ENCODE measurements around the gene C10orf90.

C10orf90 gene

DNA sequence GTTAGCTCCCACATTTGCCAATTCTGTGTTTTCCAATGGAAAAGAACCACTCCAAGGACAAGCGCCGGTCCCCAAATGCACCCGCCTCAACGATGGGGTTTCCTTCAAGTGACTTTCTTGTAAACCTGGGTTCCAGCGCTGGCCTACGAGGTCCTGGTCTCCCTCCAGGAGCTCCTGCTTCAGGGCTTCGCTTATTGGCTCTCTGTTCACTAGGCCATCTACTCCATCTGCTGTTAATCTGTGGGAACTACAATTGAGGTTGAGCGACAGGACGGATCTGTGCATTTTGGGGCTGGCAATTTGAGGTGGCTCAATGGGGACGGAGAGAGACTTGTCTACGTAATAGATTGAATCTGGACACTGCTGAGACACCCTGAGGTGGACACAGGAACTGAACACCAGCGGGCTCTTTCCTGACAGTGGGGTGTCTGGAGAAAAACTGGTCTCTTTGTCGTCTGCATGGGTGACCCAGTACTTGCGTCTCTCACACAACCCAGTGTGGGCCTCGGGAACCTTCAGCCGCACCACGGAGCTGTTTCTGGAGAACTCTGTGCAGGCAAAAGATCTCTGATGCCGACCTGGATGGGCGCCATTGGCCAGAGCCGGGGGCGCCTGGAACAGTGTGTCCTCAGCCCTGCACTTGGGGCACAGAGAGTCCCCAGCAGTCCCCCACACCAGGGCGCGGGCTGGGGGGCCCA is 166.3 kb downstream of the C10orf90 start:
- H3K36me3 ChIP-seq (ENCODE audit: control insufficient read depth, insufficient read depth, low read length) = no peaks in the 10 kb centered on the region
- no peak overlapping the region for H3K4me3 ChIP-seq (ENCODE audit: low read length)
- H3K4me1 ChIP-seq (ENCODE audit: control insufficient read depth, insufficient read depth, low read length) = no peaks in the 10 kb centered on the region
- no peak overlapping the region for H3K9ac ChIP-seq (ENCODE audit: low read length)
- no peaks in the 10 kb centered on the region for H3K9me3 ChIP-seq (ENCODE audit: control insufficient read depth, low read length)
- H3K27me3 ChIP-seq (ENCODE audit: control insufficient read depth, insufficient read depth, low read length) = no peaks in the 10 kb centered on the region

DNA sequence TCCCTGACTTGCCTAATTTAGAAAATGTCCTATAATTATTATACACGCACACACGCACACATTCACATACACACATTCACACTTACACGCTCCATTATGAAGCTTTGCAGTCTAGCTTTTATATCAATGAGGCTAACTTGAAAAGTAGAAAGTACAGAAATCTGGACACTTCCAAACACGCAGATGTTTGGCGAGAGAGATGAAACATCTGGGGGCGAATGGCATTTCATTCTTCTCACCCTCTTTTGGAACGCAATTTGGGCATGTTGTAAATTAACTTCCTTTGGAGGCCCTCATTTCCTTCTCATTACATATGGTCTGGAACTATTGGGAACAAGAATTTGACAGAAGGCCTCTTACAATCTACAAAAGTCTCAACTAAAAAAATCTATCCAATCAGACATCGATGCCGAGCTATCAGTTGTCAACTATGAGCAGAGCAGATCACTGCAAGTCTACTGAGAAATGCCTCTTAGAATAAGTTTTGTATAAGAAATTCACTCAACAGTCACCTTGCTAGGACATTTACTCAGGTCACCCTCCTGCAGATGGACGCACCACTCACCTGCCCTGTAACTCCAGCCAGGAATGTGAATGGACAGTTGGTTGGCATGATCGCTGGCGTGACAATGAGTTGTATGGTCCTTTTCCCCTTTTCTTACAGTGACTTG is 167.0 kb downstream of the C10orf90 start:
- H3K36me3 ChIP-seq (ENCODE audit: control insufficient read depth, insufficient read depth, low read length) = no peaks in the 10 kb centered on the region
- no peaks in the 10 kb centered on the region for H3K27me3 ChIP-seq (ENCODE audit: control insufficient read depth, insufficient read depth, low read length)
- no peak overlapping the region for H3K4me3 ChIP-seq (ENCODE audit: low read length)
- H3K9ac ChIP-seq (ENCODE audit: low read length) = no peak overlapping the region
- H3K4me1 ChIP-seq (ENCODE audit: control insufficient read depth, insufficient read depth, low read length) = no peaks in the 10 kb centered on the region
- no peaks in the 10 kb centered on the region for H3K9me3 ChIP-seq (ENCODE audit: control insufficient read depth, low read length)

DNA sequence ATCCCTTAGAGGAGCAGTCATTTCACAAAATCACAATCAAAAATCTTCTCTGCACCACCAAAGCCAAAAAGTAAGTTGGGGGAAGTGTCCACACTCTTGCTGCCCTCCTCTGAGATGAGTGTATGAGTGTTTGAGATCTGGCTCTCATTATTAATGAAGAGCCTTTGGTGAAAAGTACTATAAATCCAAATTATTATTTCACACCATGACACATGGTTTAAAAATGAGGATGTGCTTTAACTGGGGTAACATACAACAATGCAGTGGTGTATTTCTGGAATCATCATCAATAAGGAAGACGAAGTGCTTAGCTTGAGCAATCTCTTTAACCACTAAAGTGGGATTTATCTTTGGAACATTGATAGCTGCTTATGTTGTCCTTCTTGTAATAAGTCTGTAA is 168.1 kb downstream of the C10orf90 start:
- Histone ChIP-seq H3K4me1 (ENCODE audit: control insufficient read depth, insufficient read depth, low read length) (no peaks in the 10 kb centered on the region), H3K9ac (ENCODE audit: low read length) (no peak overlapping the region), H3K36me3 (ENCODE audit: control insufficient read depth, insufficient read depth, low read length) (no peaks in the 10 kb centered on the region), H3K27me3 (ENCODE audit: control insufficient read depth, insufficient read depth, low read length) (no peaks in the 10 kb centered on the region), H3K4me3 (ENCODE audit: low read length) (no peak overlapping the region), H3K9me3 (ENCODE audit: control insufficient read depth, low read length) (no peaks in the 10 kb centered on the region)

DNA sequence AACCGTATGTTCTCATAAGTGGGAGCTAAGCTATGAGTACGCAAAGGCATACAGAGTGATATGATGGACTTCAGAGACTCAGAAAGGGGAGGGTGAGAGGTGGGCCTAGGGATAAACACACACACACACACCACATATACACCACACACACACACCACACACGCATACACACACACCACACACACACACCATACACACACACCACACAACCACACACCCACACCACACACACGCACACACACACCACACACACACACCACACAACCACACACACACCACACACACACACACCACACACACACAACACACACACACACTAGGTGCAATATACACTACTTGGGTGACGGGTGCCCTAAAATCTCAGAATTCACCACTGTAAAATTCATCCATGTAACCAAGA is 168.7 kb downstream of the C10orf90 start:
- no peaks in the 10 kb centered on the region for H3K4me1 ChIP-seq (ENCODE audit: control insufficient read depth, insufficient read depth, low read length)
- H3K9ac ChIP-seq (ENCODE audit: low read length) = no peak overlapping the region
- no peaks in the 10 kb centered on the region for H3K9me3 ChIP-seq (ENCODE audit: control insufficient read depth, low read length)
- no peak overlapping the region for H3K4me3 ChIP-seq (ENCODE audit: low read length)
- H3K27me3 ChIP-seq (ENCODE audit: control insufficient read depth, insufficient read depth, low read length) = no peaks in the 10 kb centered on the region
- no peaks in the 10 kb centered on the region for H3K36me3 ChIP-seq (ENCODE audit: control insufficient read depth, insufficient read depth, low read length)

DNA sequence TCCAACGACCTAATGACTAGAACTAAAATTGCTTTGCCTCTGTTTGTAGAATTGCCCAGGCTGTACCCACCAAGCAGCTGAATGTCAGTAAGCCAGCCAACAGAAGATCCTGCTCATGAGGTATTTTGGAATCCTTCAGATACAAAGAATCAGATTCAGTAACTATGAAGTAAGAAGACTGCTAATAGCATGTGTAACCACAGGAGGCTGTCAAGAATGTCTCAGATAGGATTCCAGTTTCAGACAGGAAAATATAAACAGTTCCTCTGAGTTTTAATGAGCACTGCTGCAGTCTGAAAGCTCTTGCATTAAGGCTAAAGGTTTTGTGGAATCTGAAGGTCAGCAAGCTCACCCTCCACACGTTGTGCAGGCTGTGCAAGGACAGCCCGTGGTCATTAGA is 169.6 kb downstream of the C10orf90 start:
- H3K27me3 ChIP-seq (ENCODE audit: control insufficient read depth, insufficient read depth, low read length) = no peaks in the 10 kb centered on the region
- H3K4me3 ChIP-seq (ENCODE audit: low read length) = no peak overlapping the region
- H3K36me3 ChIP-seq (ENCODE audit: control insufficient read depth, insufficient read depth, low read length) = no peaks in the 10 kb centered on the region
- no peak overlapping the region for H3K9ac ChIP-seq (ENCODE audit: low read length)
- H3K4me1 ChIP-seq (ENCODE audit: control insufficient read depth, insufficient read depth, low read length) = no peaks in the 10 kb centered on the region
- no peaks in the 10 kb centered on the region for H3K9me3 ChIP-seq (ENCODE audit: control insufficient read depth, low read length)

DNA sequence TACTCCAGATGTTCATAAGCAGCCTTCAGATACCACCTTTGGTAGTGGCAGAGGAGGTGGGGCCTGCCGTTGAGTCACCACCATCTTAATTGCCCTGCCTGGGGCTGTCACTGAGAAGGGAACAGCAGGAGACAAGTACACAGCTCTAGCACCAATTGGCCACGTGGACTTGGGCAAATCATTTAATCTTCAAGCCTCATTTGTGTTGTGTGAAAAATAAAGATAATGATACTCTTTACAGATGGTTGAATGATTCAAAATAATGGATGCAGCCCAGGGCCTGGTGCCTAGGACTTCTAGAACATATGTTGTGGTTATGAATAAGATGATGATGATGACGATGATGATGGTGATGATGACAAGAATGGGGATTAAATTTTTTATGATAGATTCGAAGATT is 170.3 kb downstream of the C10orf90 start:
- no peaks in the 10 kb centered on the region for H3K36me3 ChIP-seq (ENCODE audit: control insufficient read depth, insufficient read depth, low read length)
- H3K9ac ChIP-seq (ENCODE audit: low read length) = no peak overlapping the region
- no peaks in the 10 kb centered on the region for H3K9me3 ChIP-seq (ENCODE audit: control insufficient read depth, low read length)
- H3K4me1 ChIP-seq (ENCODE audit: control insufficient read depth, insufficient read depth, low read length) = no peaks in the 10 kb centered on the region
- no peaks in the 10 kb centered on the region for H3K27me3 ChIP-seq (ENCODE audit: control insufficient read depth, insufficient read depth, low read length)
- H3K4me3 ChIP-seq (ENCODE audit: low read length) = no peak overlapping the region

DNA sequence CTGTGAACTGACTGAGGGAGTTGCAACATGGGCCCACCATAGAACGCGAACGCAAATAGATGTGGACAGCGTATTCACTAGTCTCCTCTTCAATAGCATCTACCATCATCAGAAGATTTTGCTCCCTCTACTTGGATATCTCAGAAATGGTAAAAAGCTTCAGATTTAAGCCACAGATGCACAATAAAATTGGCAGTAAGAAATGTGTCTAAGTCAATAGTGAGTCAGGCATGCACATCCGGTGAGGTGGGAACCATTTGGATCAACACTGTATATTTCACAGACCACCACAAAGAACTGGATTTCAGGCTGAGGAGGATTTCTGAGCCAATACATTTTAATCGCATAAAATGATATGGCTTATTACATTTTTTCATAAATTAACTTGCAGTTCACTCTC is 170.7 kb downstream of the C10orf90 start:
- Histone ChIP-seq H3K27me3 (ENCODE audit: control insufficient read depth, insufficient read depth, low read length) (no peaks in the 10 kb centered on the region), H3K36me3 (ENCODE audit: control insufficient read depth, insufficient read depth, low read length) (no peaks in the 10 kb centered on the region), H3K4me1 (ENCODE audit: control insufficient read depth, insufficient read depth, low read length) (no peaks in the 10 kb centered on the region), H3K4me3 (ENCODE audit: low read length) (no peak overlapping the region), H3K9ac (ENCODE audit: low read length) (no peak overlapping the region), H3K9me3 (ENCODE audit: control insufficient read depth, low read length) (no peaks in the 10 kb centered on the region)

DNA sequence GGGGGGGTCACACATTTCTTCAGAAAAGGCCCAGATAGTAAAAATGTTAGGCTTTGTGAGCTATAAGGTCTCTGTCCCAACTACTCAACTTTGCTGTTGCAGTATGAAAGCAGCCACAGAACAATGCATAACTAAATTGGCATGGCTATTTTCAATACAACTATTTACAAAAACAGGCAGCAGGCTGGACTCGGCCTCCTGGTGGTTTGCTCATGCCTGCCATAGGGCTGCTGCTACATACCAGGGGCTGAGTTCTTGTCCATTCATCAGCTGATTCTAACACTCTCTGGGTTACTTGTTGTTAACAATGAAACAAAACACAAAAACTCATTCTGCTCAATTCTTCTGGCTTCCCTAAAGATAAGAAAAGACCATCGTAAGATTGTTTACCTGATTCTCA is 172.8 kb downstream of the C10orf90 start:
- no peaks in the 10 kb centered on the region for H3K9me3 ChIP-seq (ENCODE audit: control insufficient read depth, low read length)
- H3K4me1 ChIP-seq (ENCODE audit: control insufficient read depth, insufficient read depth, low read length) = no peaks in the 10 kb centered on the region
- H3K4me3 ChIP-seq (ENCODE audit: low read length) = no peak overlapping the region
- H3K27me3 ChIP-seq (ENCODE audit: control insufficient read depth, insufficient read depth, low read length) = no peaks in the 10 kb centered on the region
- no peak overlapping the region for H3K9ac ChIP-seq (ENCODE audit: low read length)
- H3K36me3 ChIP-seq (ENCODE audit: control insufficient read depth, insufficient read depth, low read length) = no peaks in the 10 kb centered on the region

DNA sequence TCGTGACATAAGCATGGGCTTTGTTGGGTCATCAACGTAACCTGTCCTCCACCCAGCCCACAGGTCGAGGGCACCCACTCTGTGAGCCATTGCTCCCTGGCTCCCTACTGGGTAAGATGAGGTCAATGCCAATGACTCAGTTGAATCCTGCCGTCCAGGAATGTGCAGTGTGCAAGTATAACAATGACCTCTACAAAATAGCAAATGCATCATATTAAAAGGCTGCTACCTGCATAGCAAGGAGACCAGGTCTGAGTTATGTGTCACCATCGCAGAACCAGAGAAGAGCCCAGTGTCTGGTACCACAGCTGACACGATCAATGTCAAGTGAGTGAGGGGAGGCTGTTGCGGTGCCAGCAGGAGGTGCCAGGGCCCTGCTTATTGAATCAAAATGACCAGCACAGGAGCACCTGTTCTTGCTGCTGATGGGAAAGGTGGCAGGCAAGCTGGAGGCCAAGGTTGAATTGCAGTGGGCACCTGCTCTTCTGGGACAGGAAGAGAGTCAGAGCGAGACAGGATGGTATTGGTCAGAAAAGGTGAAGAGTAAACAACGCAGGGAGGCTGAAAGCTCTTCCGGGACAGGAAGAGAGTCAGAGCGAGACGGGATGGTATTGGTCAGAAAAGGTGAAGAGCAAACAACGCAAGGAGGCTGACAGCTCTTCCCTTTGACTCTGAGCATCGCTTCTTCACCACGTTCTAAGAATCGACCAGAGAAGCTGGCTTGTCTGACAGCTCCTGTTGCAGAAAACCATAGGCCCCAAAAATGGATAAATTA is 173.5 kb downstream of the C10orf90 start:
- Histone ChIP-seq H3K9ac (ENCODE audit: low read length) (no peak overlapping the region), H3K4me3 (ENCODE audit: low read length) (no peak overlapping the region), H3K9me3 (ENCODE audit: control insufficient read depth, low read length) (no peaks in the 10 kb centered on the region)

DNA sequence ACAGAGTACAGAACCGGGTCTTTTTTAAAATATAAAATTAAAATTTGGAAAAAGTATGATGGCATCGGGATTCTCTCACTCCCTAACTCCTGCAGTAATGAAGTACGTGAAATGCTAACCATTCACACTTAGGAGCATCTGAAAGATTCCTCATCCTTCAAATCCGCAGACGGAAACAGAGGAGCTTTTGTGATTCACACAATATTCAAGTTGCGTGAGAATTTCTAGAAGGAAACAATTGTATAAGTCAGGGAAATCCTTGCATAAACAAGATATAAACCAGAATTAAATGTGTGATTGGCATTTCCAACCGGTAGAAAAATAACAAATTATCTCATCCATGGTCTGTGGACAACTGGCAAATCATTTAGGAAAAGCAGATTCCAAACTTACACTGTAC is 179.0 kb downstream of the C10orf90 start:
- Histone ChIP-seq H3K9ac (ENCODE audit: low read length) (no peak overlapping the region), H3K4me1 (ENCODE audit: control insufficient read depth, insufficient read depth, low read length) (no peaks in the 10 kb centered on the region), H3K27me3 (ENCODE audit: control insufficient read depth, insufficient read depth, low read length) (no peaks in the 10 kb centered on the region), H3K36me3 (ENCODE audit: control insufficient read depth, insufficient read depth, low read length) (no peaks in the 10 kb centered on the region), H3K4me3 (ENCODE audit: low read length) (no peak overlapping the region), H3K9me3 (ENCODE audit: control insufficient read depth, low read length) (no peaks in the 10 kb centered on the region)

More for the DNA sequence above, 173.5 kb downstream of the C10orf90 start:
- no peaks in the 10 kb centered on the region for H3K36me3 ChIP-seq (ENCODE audit: control insufficient read depth, insufficient read depth, low read length)
- H3K27me3 ChIP-seq (ENCODE audit: control insufficient read depth, insufficient read depth, low read length) = no peaks in the 10 kb centered on the region
- H3K4me1 ChIP-seq (ENCODE audit: control insufficient read depth, insufficient read depth, low read length) = no peaks in the 10 kb centered on the region

DNA sequence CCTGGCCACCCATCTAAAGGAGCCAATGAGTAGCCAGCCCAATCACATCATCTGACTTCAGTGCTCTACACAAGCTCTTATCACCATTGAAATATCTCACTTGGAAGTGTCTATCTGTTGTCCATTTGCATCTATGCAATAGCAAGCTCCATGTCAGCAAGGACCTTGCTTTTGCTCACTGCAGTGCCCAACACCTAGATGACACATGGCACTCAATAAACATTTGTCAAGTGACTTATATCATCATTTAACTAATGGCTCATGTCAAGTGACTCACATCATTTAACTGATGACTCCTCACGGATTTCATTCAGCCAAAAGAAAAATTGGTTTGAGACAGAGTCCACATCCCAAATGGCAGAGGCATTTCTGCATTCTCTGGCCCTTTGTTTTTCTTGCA is 189.3 kb downstream of the C10orf90 start:
- no peaks in the 10 kb centered on the region for H3K4me1 ChIP-seq (ENCODE audit: control insufficient read depth, insufficient read depth, low read length)
- no peak overlapping the region for H3K4me3 ChIP-seq (ENCODE audit: low read length)
- H3K27me3 ChIP-seq (ENCODE audit: control insufficient read depth, insufficient read depth, low read length) = no peaks in the 10 kb centered on the region
- no peak overlapping the region for H3K9ac ChIP-seq (ENCODE audit: low read length)
- no peaks in the 10 kb centered on the region for H3K9me3 ChIP-seq (ENCODE audit: control insufficient read depth, low read length)
- no peaks in the 10 kb centered on the region for H3K36me3 ChIP-seq (ENCODE audit: control insufficient read depth, insufficient read depth, low read length)

DNA sequence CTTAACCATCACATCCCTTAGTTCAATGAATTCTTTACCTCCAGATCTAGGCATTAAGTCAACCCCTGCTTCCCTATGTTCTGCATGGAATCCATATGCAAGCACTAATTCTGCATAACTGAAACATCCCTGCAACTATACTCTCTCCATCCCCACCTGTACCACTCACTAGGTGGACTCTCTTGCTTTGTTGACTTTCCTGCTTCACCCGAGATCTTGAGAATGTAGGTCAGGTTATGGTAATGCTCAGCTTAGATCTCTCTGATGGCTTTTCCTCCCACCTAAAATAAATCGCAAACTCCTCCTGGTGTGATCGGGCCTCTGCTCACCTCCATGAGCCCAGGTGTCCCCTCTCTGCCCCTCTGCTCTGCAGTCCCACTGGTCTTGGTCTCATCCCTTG is 189.8 kb downstream of the C10orf90 start:
- Histone ChIP-seq H3K9me3 (ENCODE audit: control insufficient read depth, low read length) (no peaks in the 10 kb centered on the region), H3K27me3 (ENCODE audit: control insufficient read depth, insufficient read depth, low read length) (no peaks in the 10 kb centered on the region), H3K9ac (ENCODE audit: low read length) (no peak overlapping the region), H3K36me3 (ENCODE audit: control insufficient read depth, insufficient read depth, low read length) (no peaks in the 10 kb centered on the region), H3K4me3 (ENCODE audit: low read length) (no peak overlapping the region), H3K4me1 (ENCODE audit: control insufficient read depth, insufficient read depth, low read length) (no peaks in the 10 kb centered on the region)

Data from mucosa of stomach (tissue), 1 donor.